ENCODE measurements around the gene SDK1. TPM values are rescaled to one million over a fixed set of nuclear protein-coding genes. Genes with fewer than 3 reads are reported as not detected.

Gene SDK1
- total and polyA plus RNA-seq, 2 donors (not counting 3 experiments of a cell fraction or from before 2014, with no cell fraction given), result 1.6 to 3.9 TPM

GRCh38 chr7:4174016-4174415 lies 873.0 kb downstream of the SDK1 start:
- no peak overlapping the region for H3K4me3 ChIP-seq (replicated peaks in 1 of 3; ENCODE audit: insufficient read depth in 1 of 3, low read depth in 1 of 3, low read length in 3 of 3)
- DNase-seq (ENCODE audit: low read depth, low spot score) (no peak), FAIRE-seq (no peak)
- no TSS peak for BruUV-seq (replicated peaks)
- no peak overlapping the region for H2AFZ ChIP-seq (ENCODE audit: low read depth, low read length)
- H3K9ac ChIP-seq (replicated peaks; ENCODE audit: extremely low read depth, insufficient read depth, low read length), result no peak overlapping the region
- H3K4me1 ChIP-seq (ENCODE audit: control insufficient read depth, extremely low read depth, insufficient read depth, low read length), result no peaks in the 10 kb centered on the region
- H3K4me2 ChIP-seq (ENCODE audit: insufficient read depth, low read length), result no peak overlapping the region
- no peaks in the 10 kb centered on the region for H3K36me3 ChIP-seq (ENCODE audit: control insufficient read depth in 2 of 2, extremely low read depth in 1 of 2, insufficient read depth in 2 of 2, low read length in 2 of 2)
- H3K27ac ChIP-seq (ENCODE audit: insufficient read depth, low read depth, low read length), result no peak overlapping the region
- TF ChIP-seq POLR2A (IDR thresholded peaks at IDR 0.05; ENCODE audit: low read depth, low read length) (no peak), EZH2 (IDR thresholded peaks at IDR 0.05; ENCODE audit: borderline replicate concordance, low read depth, low read length, severe bottlenecking) (no peak), MAX (IDR thresholded peaks at IDR 0.05; ENCODE audit: insufficient read depth, insufficient read length) (no peak)
- TF ChIP-seq, protein P1, sequence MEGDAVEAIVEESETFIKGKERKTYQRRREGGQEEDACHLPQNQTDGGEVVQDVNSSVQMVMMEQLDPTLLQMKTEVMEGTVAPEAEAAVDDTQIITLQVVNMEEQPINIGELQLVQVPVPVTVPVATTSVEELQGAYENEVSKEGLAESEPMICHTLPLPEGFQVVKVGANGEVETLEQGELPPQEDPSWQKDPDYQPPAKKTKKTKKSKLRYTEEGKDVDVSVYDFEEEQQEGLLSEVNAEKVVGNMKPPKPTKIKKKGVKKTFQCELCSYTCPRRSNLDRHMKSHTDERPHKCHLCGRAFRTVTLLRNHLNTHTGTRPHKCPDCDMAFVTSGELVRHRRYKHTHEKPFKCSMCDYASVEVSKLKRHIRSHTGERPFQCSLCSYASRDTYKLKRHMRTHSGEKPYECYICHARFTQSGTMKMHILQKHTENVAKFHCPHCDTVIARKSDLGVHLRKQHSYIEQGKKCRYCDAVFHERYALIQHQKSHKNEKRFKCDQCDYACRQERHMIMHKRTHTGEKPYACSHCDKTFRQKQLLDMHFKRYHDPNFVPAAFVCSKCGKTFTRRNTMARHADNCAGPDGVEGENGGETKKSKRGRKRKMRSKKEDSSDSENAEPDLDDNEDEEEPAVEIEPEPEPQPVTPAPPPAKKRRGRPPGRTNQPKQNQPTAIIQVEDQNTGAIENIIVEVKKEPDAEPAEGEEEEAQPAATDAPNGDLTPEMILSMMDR (IDR thresholded peaks at IDR 0.05; ENCODE audit: extremely low read depth in 1 of 2, insufficient read depth in 1 of 2, low read depth in 1 of 2, low read length in 2 of 2), result no peak
- intact Hi-C loops (cut with micrococcal nuclease) (no loop called here), dilution Hi-C loops (cut with MboI; ENCODE audit: extremely low pct_ligation_motif_present, low sequenced_read_pairs) (no loop called here)
- CTCF ChIA-PET, result no interaction called here
- no peaks in the 10 kb centered on the region for H4K20me1 ChIP-seq (replicated peaks; ENCODE audit: control insufficient read depth, extremely low read depth, insufficient read depth, low read length)
- peaks cover 2% of the 10 kb centered on the region for H3K9me3 ChIP-seq (replicated peaks; ENCODE audit: control insufficient read depth, insufficient read depth, low read length)
- H3K27me3 ChIP-seq (ENCODE audit: control insufficient read depth in 2 of 2, insufficient read depth in 2 of 2, low read length in 2 of 2), result no peaks in the 10 kb centered on the region
- POLR2A ChIA-PET, result no interaction called here
- H3K79me2 ChIP-seq (ENCODE audit: control insufficient read depth, insufficient read depth, low read length), result no peaks in the 10 kb centered on the region
- H3K9me1 ChIP-seq (replicated peaks; ENCODE audit: control insufficient read depth, extremely low read depth, insufficient read depth, low read length), result no peaks in the 10 kb centered on the region

DNA sequence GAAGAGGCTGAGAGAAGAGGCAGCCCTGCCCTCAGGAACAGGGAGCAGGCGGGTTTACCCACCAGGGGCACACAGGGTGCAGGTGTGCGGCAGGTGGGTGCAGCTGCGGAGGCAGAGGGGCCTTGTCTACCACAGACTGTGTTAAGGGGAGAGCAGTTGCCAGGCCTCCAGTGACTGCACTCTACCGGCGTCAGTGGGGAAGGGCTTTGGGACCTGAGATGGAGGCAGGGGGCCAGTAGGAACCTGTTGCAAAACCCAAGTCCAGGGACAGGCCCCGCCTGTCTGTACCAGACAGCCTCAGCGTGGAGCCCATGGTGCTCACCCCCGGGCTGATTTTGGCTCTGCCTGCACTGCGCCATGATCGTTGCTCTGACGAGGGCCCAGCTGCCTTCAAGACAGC lies 873.4 kb downstream of the SDK1 start:
- FAIRE-seq, result no peak
- dilution Hi-C loops (cut with MboI; ENCODE audit: extremely low pct_ligation_motif_present, low sequenced_read_pairs), result no loop called here
- intact Hi-C loops (cut with micrococcal nuclease), result no loop called here
- no peaks in the 10 kb centered on the region for H4K20me1 ChIP-seq (replicated peaks; ENCODE audit: control insufficient read depth, extremely low read depth, insufficient read depth, low read length)
- no peaks in the 10 kb centered on the region for H3K36me3 ChIP-seq (ENCODE audit: control insufficient read depth in 2 of 2, extremely low read depth in 1 of 2, insufficient read depth in 2 of 2, low read length in 2 of 2)
- H3K4me1 ChIP-seq (ENCODE audit: control insufficient read depth, extremely low read depth, insufficient read depth, low read length), result no peaks in the 10 kb centered on the region
- peaks cover 2% of the 10 kb centered on the region for H3K9me3 ChIP-seq (replicated peaks; ENCODE audit: control insufficient read depth, insufficient read depth, low read length)
- no peak overlapping the region for H3K4me3 ChIP-seq (replicated peaks in 1 of 3; ENCODE audit: insufficient read depth in 1 of 3, low read depth in 1 of 3, low read length in 3 of 3)
- H3K9me1 ChIP-seq (replicated peaks; ENCODE audit: control insufficient read depth, extremely low read depth, insufficient read depth, low read length), result no peaks in the 10 kb centered on the region
- H2AFZ ChIP-seq (ENCODE audit: low read depth, low read length), result no peak overlapping the region
- no peaks in the 10 kb centered on the region for H3K27me3 ChIP-seq (ENCODE audit: control insufficient read depth in 2 of 2, insufficient read depth in 2 of 2, low read length in 2 of 2)
- TF ChIP-seq FOS (IDR thresholded peaks at IDR 0.05; ENCODE audit: borderline replicate concordance, insufficient read depth, low read length) (no peak), JUN (IDR thresholded peaks at IDR 0.05; ENCODE audit: borderline replicate concordance, insufficient read depth, insufficient read length, low read depth) (no peak), MYC (IDR thresholded peaks at IDR 0.05; ENCODE audit: low read depth, low read length) (no peak), GATA2 (IDR thresholded peaks at IDR 0.05; ENCODE audit: insufficient read depth, insufficient read length, low read depth, low read length) (no peak), MAX (IDR thresholded peaks at IDR 0.05; ENCODE audit: insufficient read depth, insufficient read length) (no peak), POLR2A (IDR thresholded peaks at IDR 0.05; ENCODE audit: low read depth, low read length) (no peak)
- H3K27ac ChIP-seq (ENCODE audit: insufficient read depth, low read depth, low read length), result no peak overlapping the region
- DNase-seq (ENCODE audit: low read depth, low spot score), result no peak
- no peak overlapping the region for H3K9ac ChIP-seq (replicated peaks; ENCODE audit: extremely low read depth, insufficient read depth, low read length)
- no TSS peak for BruUV-seq (replicated peaks)
- no peak overlapping the region for H3K4me2 ChIP-seq (ENCODE audit: insufficient read depth, low read length)
- no peaks in the 10 kb centered on the region for H3K79me2 ChIP-seq (ENCODE audit: control insufficient read depth, insufficient read depth, low read length)
- ChIA-PET CTCF (no interaction called here), POLR2A (no interaction called here)

Data from endothelial cell of umbilical vein (primary cell).